GM13977 (cell line): ENCODE data around the gene TFDP2.
"Not testable (repeated sequence)": the region's sequence is repeated elsewhere in the genome, so short reads cannot be mapped to it uniquely, and the experiment has no call there.

ENCODE experiments used
- DNase-seq: peaks from one replicate; pipeline ENCODE4 v3.0.0; 2012; ENCODE audit warnings: low spot score
- CTCF ChIP-seq: IDR thresholded peaks from 2 replicates; pipeline ENCODE4 v1.5.1; 2012; ENCODE audit warnings: mild to moderate bottlenecking, control low read depth; ENCODE audit not compliant: insufficient read depth; ENCODE audit errors: extremely low read depth, missing control alignments
- in situ Hi-C: fragments of 300-500 bp; cut with MboI; formaldehyde crosslinking; loops from one replicate; pipeline ENCODE4 v1.12.0; 2022; ENCODE audit warnings: low sequenced_read_pairs, low pct_unique_long_range_greater_than_20kb, mixed read lengths, inconsistent platforms; ENCODE audit not compliant: unreplicated experiment

The TFDP2 gene

GRCh38 chr3:142077155-142077858, 72.0 kb downstream of the TFDP2 start:
- in situ Hi-C loops: no loop called here
- no peak for TF ChIP-seq CTCF
- DNase-seq: no peak

- in situ Hi-C loops, DNase-seq: not testable (repeated sequence)
Measured at GRCh38 chr3:142075656-142076055, 73.7 kb downstream of the TFDP2 start.

GRCh38 chr3:142072816-142073215, 76.5 kb downstream of the TFDP2 start:
- TF ChIP-seq CTCF: no peak
- no peak for DNase-seq
- in situ Hi-C loops: no loop called here

DNA sequence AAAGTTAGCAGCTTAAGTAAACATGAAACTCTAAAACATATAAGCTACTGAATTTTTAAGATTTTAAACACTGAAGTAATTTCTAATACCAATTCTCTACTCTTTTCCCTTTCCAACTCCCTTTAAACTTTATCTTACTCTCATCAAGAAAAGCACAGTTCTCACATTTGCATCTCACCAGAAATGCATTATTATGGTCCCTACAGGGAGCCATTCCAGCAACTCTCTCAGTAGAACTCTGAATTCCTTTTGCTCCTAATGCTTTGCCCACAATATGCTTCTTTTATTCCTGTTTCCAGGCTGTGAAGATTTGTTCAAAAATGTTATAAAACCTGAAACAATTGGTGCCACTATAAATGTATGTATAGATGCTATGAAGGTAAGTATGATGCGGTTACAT, 83.4 kb downstream of the TFDP2 start:
- no peak for TF ChIP-seq CTCF
- no peak for DNase-seq
- in situ Hi-C loops: no loop called here

- no peak for TF ChIP-seq CTCF
- in situ Hi-C loops: no loop called here
- no peak for DNase-seq
Measured at GRCh38 chr3:142065344-142065743, 84.0 kb downstream of the TFDP2 start.

DNA sequence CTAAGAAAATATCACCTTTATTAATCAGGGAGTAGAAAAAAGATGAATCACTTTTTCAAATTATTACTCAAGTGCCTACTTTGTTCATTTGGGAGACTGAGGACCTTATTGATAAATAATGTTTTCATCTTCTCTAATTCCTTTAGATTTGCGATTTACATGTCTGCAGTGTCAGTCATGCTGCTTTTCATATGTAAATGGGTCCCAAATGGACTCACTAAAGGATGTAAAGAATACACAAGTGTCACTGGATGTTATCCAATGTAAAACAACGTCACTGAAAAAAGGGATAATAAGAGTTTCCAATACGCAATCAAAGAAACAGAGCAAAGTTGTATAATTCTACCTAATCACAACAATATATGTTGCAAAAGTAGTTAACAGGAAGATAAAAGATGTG, 84.9 kb downstream of the TFDP2 start:
- DNase-seq: no peak
- TF ChIP-seq CTCF: no peak
- in situ Hi-C loops: no loop called here

DNA sequence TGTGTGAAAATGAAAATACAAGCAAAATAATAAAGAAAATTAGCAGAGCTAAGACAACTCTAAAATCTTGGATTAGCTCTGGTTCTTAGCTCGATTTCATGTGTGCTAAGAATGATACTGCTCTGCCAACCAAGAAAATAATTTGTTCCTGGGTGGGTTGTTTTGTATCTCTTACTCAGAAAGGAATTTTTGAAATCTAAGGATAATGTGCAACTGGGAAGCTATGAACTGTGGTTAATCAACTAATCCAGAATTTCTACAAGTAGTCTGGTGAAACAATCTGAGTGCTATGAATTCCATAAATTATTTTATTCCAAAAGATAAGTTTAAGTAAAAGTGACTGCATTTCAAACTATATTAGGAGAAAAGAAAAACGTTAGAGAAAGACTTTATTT, 92.0 kb downstream of the TFDP2 start:
- no peak for DNase-seq
- in situ Hi-C loops: no loop called here
- TF ChIP-seq CTCF: no peak
